Panc1 (cell line): Measurements from ENCODE around the gene DNAJA2. TPM values are rescaled to one million over a fixed set of nuclear protein-coding genes. Genes with fewer than 3 reads are reported as not detected.
"Not testable (repeated sequence)": the region's sequence is repeated elsewhere in the genome, so short reads cannot be mapped to it uniquely, and the experiment has no call there.

Experiments
- ATAC-seq: fragments of 200-7000 bp; cut with Tn5 transposase; 2 replicates; pipeline ENCODE4 v1.9.1; 2020; ENCODE audit warnings: mild to moderate bottlenecking, moderate library complexity
- BruUV-seq: library from RNA; stranded (reverse); fragments of 400-500 nt; replicated peaks from 2 replicates; lab custom pipeline; 2021; lab: Mats Ljungman, UMichigan
- CTCF ChIA-PET: fragments of 300-600 bp; sonication (Branson Sonifier 250); formaldehyde crosslinking; loops from one replicate; lab custom pipeline; 2022; ENCODE audit warnings: antibody characterized with exemption; lab: Charles Lee
- POLR2A ChIA-PET: fragments of 300-600 bp; sonication (Branson Sonifier 250); formaldehyde crosslinking; loops from one replicate; lab custom pipeline; 2022; ENCODE audit warnings: antibody characterized with exemption; lab: Charles Lee
- DNase-seq: peaks from one replicate; pipeline ENCODE4 v3.0.0-alpha.2; 2010; ENCODE audit warnings: low read depth, low spot score
- H3K27ac ChIP-seq: 2 replicates; pipeline ENCODE4 v1.5.1; 2011; ENCODE audit warnings: mild to moderate bottlenecking, low read length, inconsistent platforms
- H3K27me3 ChIP-seq: fragments of 200-500 bp; sonication (Bioruptor generic); 2 replicates; pipeline ENCODE4 v1.6.0; 2014; ENCODE audit warnings: low read length, inconsistent platforms; ENCODE audit not compliant: control insufficient read depth, insufficient read depth
- H3K36me3 ChIP-seq: fragments of 200-500 bp; sonication (Bioruptor generic); 2 replicates; pipeline ENCODE4 v1.5.1; 2014; ENCODE audit warnings: inconsistent platforms, mild to moderate bottlenecking, low read length, moderate library complexity; ENCODE audit not compliant: control insufficient read depth, insufficient read depth
- H3K4me1 ChIP-seq: 2 replicates; pipeline ENCODE4 v1.5.1; 2011; ENCODE audit warnings: inconsistent platforms, mild to moderate bottlenecking, low read length, moderate library complexity; ENCODE audit not compliant: control insufficient read depth, insufficient read depth
- H3K4me3 ChIP-seq, 2 experiments: 2 replicates each; pipeline ENCODE4 v1.5.1; 2011 to 2012; ENCODE audit warnings: low read depth in 2 of 2, low read length in 2 of 2, mild to moderate bottlenecking in 2 of 2, inconsistent platforms in 1 of 2, moderate library complexity in 1 of 2
- H3K9me3 ChIP-seq: fragments of 200-500 bp; sonication (Bioruptor generic); 2 replicates; pipeline ENCODE4 v1.5.1; 2014; ENCODE audit warnings: low read depth, mild to moderate bottlenecking, inconsistent platforms, low read length, moderate library complexity; ENCODE audit not compliant: control insufficient read depth, insufficient read depth
- CTCF ChIP-seq: fragments of 450-650 bp; IDR thresholded peaks from 2 replicates; pipeline ENCODE4 v1.5.1; 2017; ENCODE audit warnings: mild to moderate bottlenecking
- POLR2AphosphoS5 ChIP-seq: IDR thresholded peaks from 2 replicates; pipeline ENCODE4 v1.6.1; 2012; ENCODE audit warnings: mild to moderate bottlenecking, low read depth, low read length, moderate library complexity
- REST ChIP-seq, 2 experiments: IDR thresholded peaks; 2 replicates each; pipeline ENCODE4 v1.6.1; 2011 to 2012; ENCODE audit warnings: low read depth in 2 of 2, control low read depth in 1 of 2, low read length in 1 of 2, mild to moderate bottlenecking in 1 of 2, moderate library complexity in 1 of 2; ENCODE audit not compliant: insufficient read depth in 1 of 2
- SIN3A ChIP-seq: IDR thresholded peaks from 2 replicates; pipeline ENCODE4 v1.6.1; 2012; ENCODE audit warnings: low read depth, mild to moderate bottlenecking, low read length, moderate library complexity, borderline replicate concordance; ENCODE audit not compliant: insufficient read depth
- TCF7L2 ChIP-seq: IDR thresholded peaks from 2 replicates; pipeline ENCODE4 v1.6.1; 2011; ENCODE audit warnings: mild to moderate bottlenecking, low read depth, low read length, inconsistent platforms
- in situ Hi-C: cut with HindIII; loops from 2 replicates; pipeline ENCODE4 v1.10.0; 2016; ENCODE audit warnings: low sequenced_read_pairs, low pct_unique_long_range_greater_than_20kb
- intact Hi-C: fragments of 100-400 bp; cut with micrococcal nuclease; formaldehyde crosslinking; loops from one replicate; pipeline ENCODE4 v1.10.0; 2022; ENCODE audit not compliant: unreplicated experiment
- total RNA-seq: library from RNA; stranded (reverse); gene quantifications from one replicate; pipeline ENCODE4 v1.2.1, GENCODE V29; 2021; ENCODE audit not compliant: unreplicated experiment

DNAJA2 gene
- total RNA-seq, 1 experiment from 2014 or later = 49.4 TPM

- ChIA-PET CTCF (no interaction called here), POLR2A (no interaction called here)
- H3K27ac ChIP-seq = no peak overlapping the region
- in situ Hi-C loops (no loop called here), intact Hi-C loops (no loop called here)
- TF ChIP-seq CTCF (no peak), POLR2AphosphoS5 (no peak), SIN3A (no peak), REST (IDR thresholded peaks at IDR 0.05; ENCODE audit: insufficient read depth in 1 of 2, low read depth in 2 of 2, low read length in 1 of 2) (no peak), TCF7L2 (no peak)
- BruUV-seq = no TSS peak
- no peaks in the 10 kb centered on the region for H3K4me1 ChIP-seq
- no peaks in the 10 kb centered on the region for H3K27me3 ChIP-seq
- H3K36me3 ChIP-seq = no peaks in the 10 kb centered on the region
- no peak overlapping the region for H3K4me3 ChIP-seq
- DNase-seq (no peak), ATAC-seq (no peak)
- no peaks in the 10 kb centered on the region for H3K9me3 ChIP-seq
Measured at GRCh38 chr16:47013172-47013571, 39.7 kb upstream of the DNAJA2 start.

- H3K36me3 ChIP-seq, DNase-seq, intact Hi-C loops, CTCF ChIA-PET, H3K4me3 ChIP-seq, H3K4me1 ChIP-seq, ATAC-seq, H3K9me3 ChIP-seq, in situ Hi-C loops, H3K27me3 ChIP-seq, POLR2A ChIA-PET, H3K27ac ChIP-seq, BruUV-seq: not testable (repeated sequence)
Measured at GRCh38 chr16:47010812-47011211, 37.3 kb upstream of the DNAJA2 start.

GRCh38 chr16:47008612-47009011 is 35.1 kb upstream of the DNAJA2 start:
- ATAC-seq = no peak
- CTCF ChIA-PET = no interaction called here
- in situ Hi-C loops (no loop called here), intact Hi-C loops (no loop called here)
- Histone ChIP-seq H3K36me3 (no peaks in the 10 kb centered on the region), H3K27ac (no peak overlapping the region), H3K4me1 (no peaks in the 10 kb centered on the region), H3K4me3 (no peak overlapping the region), H3K9me3 (no peaks in the 10 kb centered on the region), H3K27me3 (no peaks in the 10 kb centered on the region)
- no peak for TF ChIP-seq CTCF
- no TSS peak for BruUV-seq
- no peak for DNase-seq
- POLR2A ChIA-PET = no interaction called here
